Placental epithelial cell (primary cell): ENCODE results near the gene BSCL2. TPM values are rescaled to one million over a fixed set of nuclear protein-coding genes. Genes with fewer than 3 reads are reported as not detected.

Experiments
- small RNA-seq: library from RNA; depleted of rRNA; stranded (forward); fragments of <200 nt; gene quantifications from one replicate; pipeline ENCODE3, GENCODE V24; 2012
- total RNA-seq: library from RNA; depleted of rRNA; stranded (reverse); fragments of >200 nt; gene quantifications from 2 replicates; pipeline ENCODE4 v1.2.3, GENCODE V29; 2012

BSCL2 gene
- total RNA-seq, result 72.6 and 84.4 TPM in 2 replicates

GRCh38 chr11:62707277-62707861, at the start of gene BSCL2, which contains the start of gene GNG3:
BSCL2 (minus strand) TSS chr11:62707424; CDS start chr11:62707195, 229 bp downstream.
GNG3 (plus strand) TSS chr11:62707676; CDS start chr11:62708296, 620 bp downstream.

GRCh38 chr11:62753736-62754603, 46.7 kb upstream of the BSCL2 start, which contains the start of gene ZBTB3:
ZBTB3 (minus strand) TSS chr11:62754160; CDS start chr11:62753664, 496 bp downstream.

GRCh38 chr11:62728171-62728988, 21.2 kb upstream of the BSCL2 start, which contains the start of gene TTC9C:
TTC9C (plus strand) TSS chr11:62728486; CDS start chr11:62728849, 363 bp downstream.

GRCh38 chr11:62727165-62727871, 20.1 kb upstream of the BSCL2 start, which contains the start of gene HNRNPUL2:
HNRNPUL2 (minus strand) TSS chr11:62727457; CDS start chr11:62727156, 301 bp downstream.

GRCh38 chr11:62689421-62690183, 17.6 kb downstream of the BSCL2 start, which contains the start of gene LRRN4CL:
LRRN4CL (minus strand) TSS chr11:62689530; CDS start chr11:62688508, 1,022 bp downstream.

GRCh38 chr11:62678770-62679696, 28.2 kb downstream of the BSCL2 start, which contains the start of gene UBXN1:
UBXN1 (minus strand) TSS chr11:62679073; CDS start chr11:62678923, 150 bp downstream.

GRCh38 chr11:62671608-62672389, 35.4 kb downstream of the BSCL2 start, which contains the start of the genes LBHD1 and UQCC3:
LBHD1 (minus strand) TSS chr11:62672267; CDS start chr11:62670031, 2,236 bp downstream.
UQCC3 (plus strand) TSS chr11:62671673; CDS start chr11:62671746, 73 bp downstream.

GRCh38 chr11:62665075-62665598, 42.1 kb downstream of the BSCL2 start, which contains the start of the genes C11orf98 and CSKMT:
C11orf98 (minus strand) TSS chr11:62665210; CDS start chr11:62665169, 41 bp downstream.
CSKMT (plus strand) TSS chr11:62665312; CDS start chr11:62665880, 568 bp downstream.

GRCh38 chr11:62645946-62646824, 61.0 kb downstream of the BSCL2 start, which contains the start of gene GANAB:
GANAB (minus strand) TSS chr11:62646613; CDS start chr11:62646599, 14 bp downstream.

Small RNAs within 50 kb of the gene (small RNA-seq; reads per million reads assigned to genes)
- not detected for gene SNORA57

Other genes starting within 250 kb of the BSCL2 start
- gene AHNAK, start 160.6 kb downstream of the BSCL2 start, total RNA-seq, result 1,365 and 1,551 TPM in 2 replicates
- 1,098 and 1,125 TPM in 2 replicates for gene EEF1G, start 133.5 kb downstream of the BSCL2 start, total RNA-seq
- 5.9 and 6.2 TPM in 2 replicates for gene TUT1, start 115.9 kb downstream of the BSCL2 start, total RNA-seq
- 114 and 152 TPM in 2 replicates for gene MTA2, start 105.6 kb downstream of the BSCL2 start, total RNA-seq
- 42.0 and 48.3 TPM in 2 replicates for gene EML3, start 94.6 kb downstream of the BSCL2 start, total RNA-seq
- gene ROM1, start 94.2 kb downstream of the BSCL2 start, total RNA-seq, result 0.54 and 4.7 TPM in 2 replicates
- 25.2 and 27.9 TPM in 2 replicates for gene B3GAT3, start 85.4 kb downstream of the BSCL2 start, total RNA-seq
- gene GANAB, start 60.8 kb downstream of the BSCL2 start, total RNA-seq, result 164 and 256 TPM in 2 replicates
- gene INTS5, start 54.1 kb downstream of the BSCL2 start, total RNA-seq, result 27.5 and 32.8 TPM in 2 replicates
- 22.4 and 30.1 TPM in 2 replicates for gene C11orf98, start 42.2 kb downstream of the BSCL2 start, total RNA-seq
- gene CSKMT, start 42.1 kb downstream of the BSCL2 start, total RNA-seq, result 6.2 and 14.1 TPM in 2 replicates
- 5.5 and 6.2 TPM in 2 replicates for gene UQCC3, start 35.8 kb downstream of the BSCL2 start, total RNA-seq
- 5.1 and 6.0 TPM in 2 replicates for gene LBHD1, start 35.2 kb downstream of the BSCL2 start, total RNA-seq
- gene UBXN1, start 28.4 kb downstream of the BSCL2 start, total RNA-seq, result 96.7 and 148 TPM in 2 replicates
- gene LRRN4CL, start 17.9 kb downstream of the BSCL2 start, total RNA-seq, result 0.39 and 0.87 TPM in 2 replicates
- 0.79 TPM in 1 of 2 replicates, not detected in the other for gene GNG3, start 252 bp upstream of the BSCL2 start, total RNA-seq
- gene HNRNPUL2, start 20.0 kb upstream of the BSCL2 start, total RNA-seq, result 9.3 and 13.0 TPM in 2 replicates
- gene TTC9C, start 21.1 kb upstream of the BSCL2 start, total RNA-seq, result 28.7 and 34.1 TPM in 2 replicates
- 25.9 and 32.9 TPM in 2 replicates for gene ZBTB3, start 46.7 kb upstream of the BSCL2 start, total RNA-seq
- gene POLR2G, start 54.2 kb upstream of the BSCL2 start, total RNA-seq, result 51.0 and 53.5 TPM in 2 replicates
- gene TAF6L, start 64.0 kb upstream of the BSCL2 start, total RNA-seq, result 18.2 and 20.4 TPM in 2 replicates
- gene TMEM179B, start 80.0 kb upstream of the BSCL2 start, total RNA-seq, result 40.4 and 47.3 TPM in 2 replicates
- gene TMEM223, start 84.6 kb upstream of the BSCL2 start, total RNA-seq, result 18.5 and 21.0 TPM in 2 replicates
- gene NXF1, start 98.0 kb upstream of the BSCL2 start, total RNA-seq, result 33.9 and 38.5 TPM in 2 replicates
- 51.8 and 64.6 TPM in 2 replicates for gene STX5, start 124.6 kb upstream of the BSCL2 start, total RNA-seq
- gene TEX54, start 125.4 kb upstream of the BSCL2 start, total RNA-seq, result not detected in 2 replicates
- 27.7 and 86.8 TPM in 2 replicates for gene WDR74, start 132.2 kb upstream of the BSCL2 start, total RNA-seq
- 83.6 and 208 TPM in 2 replicates for gene SLC3A2, start 173.5 kb upstream of the BSCL2 start, total RNA-seq
- gene CHRM1, start 213.9 kb upstream of the BSCL2 start, total RNA-seq, result not detected in 2 replicates